Measurements from ENCODE around the gene DFFB.

Gene DFFB

DNA sequence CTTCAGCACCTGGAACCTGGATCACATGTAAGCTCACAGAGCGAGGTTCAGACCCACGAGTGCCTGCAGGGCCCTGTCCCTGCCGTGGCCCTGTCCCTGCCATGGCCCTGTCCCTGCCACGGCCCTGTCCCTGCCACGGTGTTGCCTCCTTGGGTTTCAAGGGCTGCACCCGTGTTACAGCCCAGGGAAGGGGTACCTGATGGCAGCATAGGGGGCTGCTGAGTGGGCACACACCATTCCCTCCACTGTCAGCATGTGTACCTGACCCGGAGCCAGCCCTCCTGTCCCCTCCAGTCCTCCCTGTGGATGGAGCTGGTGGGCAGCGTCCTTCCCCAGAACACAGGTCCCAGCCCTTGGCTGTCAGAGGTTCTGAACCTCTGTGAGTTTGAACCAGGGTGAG, 15.3 kb downstream of the DFFB start:
- DNase-seq (ENCODE audit: low read depth in 3 of 3), result no peak

DNA sequence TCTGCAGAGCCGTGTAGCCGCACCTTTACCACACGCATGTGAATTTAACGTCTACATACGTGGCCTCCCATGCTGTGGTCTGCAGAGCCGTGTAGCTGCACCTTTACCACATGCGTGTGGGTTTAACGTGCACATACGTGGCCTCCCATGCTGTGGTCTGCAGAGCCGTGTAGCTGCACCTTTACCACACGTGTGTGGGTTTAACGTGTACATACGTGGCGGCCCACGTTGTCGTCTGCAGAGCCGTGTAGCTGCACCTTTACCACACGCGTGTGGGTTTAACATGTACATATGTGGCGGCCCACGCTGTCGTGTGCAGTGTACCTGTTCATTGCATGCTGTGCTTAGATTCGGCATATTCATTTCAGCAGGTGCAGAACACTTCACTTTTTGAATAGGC, 17.5 kb downstream of the DFFB start:
- DNase-seq (ENCODE audit: low read depth in 3 of 3), result no peak

DNA sequence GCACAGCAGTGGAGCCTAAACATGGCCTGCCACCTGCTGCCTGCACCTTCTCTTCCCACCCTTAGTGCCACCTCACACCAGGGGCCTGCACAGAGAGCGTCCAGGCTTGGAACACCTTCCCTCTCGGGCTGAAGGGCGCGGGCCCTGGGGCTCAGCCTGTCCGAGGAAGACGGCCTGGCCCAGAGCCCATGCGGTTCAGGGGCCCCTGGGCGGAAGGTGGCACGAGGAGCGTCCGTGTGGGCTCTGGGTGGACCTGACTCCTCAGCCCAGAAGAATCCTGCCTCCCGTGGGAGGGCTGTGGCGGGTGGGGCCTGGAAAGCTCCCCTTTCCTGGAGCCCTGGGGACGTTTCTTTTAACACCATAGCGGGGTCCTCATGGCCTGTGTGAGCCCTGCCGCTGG, 19.4 kb downstream of the DFFB start:
- no peak for DNase-seq (ENCODE audit: low read depth in 3 of 3)

DNA sequence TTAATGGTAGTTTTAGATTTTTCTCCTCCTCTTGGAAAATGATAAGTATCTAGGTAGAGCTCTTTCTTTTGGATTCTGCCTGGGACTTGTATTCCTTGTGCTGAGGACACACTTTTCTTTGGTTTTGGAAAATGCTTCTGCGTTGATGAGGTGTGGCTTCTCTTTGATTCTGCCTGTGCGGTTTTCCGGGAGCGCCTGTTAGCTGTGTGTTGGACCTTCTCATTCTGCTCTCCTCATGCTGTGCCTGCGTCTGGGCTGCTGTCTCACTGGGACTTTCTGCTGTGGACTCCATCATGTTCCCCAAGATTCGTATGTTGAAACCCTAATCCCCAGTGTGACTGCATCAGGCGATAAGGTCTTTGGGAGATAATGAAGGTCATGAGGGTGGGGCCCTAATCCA, 21.8 kb downstream of the DFFB start:
- no peak for DNase-seq (ENCODE audit: low read depth in 3 of 3)

DNA sequence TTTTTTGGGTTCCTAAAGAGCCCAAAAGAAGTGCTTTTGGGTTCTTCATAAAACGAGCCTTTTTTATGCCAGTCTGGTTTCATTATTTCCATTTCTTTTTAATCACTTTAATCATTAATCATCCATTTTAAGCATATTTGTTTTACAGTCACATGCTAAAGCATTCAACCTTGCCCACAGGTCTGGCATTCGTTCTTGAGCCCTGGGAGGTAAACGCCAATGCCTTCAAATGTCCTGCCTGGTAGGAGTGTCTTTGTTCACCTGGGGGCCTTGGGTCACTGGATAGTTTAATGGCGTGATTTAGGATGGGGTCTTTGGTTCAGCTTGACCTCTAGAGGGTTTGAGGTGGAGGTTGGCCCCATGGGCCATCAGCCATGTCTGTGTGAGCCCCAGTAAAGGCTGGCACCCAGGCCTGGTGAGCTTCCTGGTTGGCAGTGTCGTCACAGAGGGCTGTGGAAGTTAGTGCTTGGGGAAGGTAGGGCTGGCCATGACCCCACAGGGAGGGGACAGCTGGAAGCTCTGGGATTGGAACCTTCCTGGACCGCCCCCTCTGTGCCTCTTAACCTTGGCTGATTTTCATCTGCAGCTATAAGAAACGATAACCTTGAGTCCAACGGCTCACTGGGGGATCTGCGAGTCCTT, 22.6 kb downstream of the DFFB start:
- no peak for DNase-seq (ENCODE audit: low read depth in 3 of 3)

DNA sequence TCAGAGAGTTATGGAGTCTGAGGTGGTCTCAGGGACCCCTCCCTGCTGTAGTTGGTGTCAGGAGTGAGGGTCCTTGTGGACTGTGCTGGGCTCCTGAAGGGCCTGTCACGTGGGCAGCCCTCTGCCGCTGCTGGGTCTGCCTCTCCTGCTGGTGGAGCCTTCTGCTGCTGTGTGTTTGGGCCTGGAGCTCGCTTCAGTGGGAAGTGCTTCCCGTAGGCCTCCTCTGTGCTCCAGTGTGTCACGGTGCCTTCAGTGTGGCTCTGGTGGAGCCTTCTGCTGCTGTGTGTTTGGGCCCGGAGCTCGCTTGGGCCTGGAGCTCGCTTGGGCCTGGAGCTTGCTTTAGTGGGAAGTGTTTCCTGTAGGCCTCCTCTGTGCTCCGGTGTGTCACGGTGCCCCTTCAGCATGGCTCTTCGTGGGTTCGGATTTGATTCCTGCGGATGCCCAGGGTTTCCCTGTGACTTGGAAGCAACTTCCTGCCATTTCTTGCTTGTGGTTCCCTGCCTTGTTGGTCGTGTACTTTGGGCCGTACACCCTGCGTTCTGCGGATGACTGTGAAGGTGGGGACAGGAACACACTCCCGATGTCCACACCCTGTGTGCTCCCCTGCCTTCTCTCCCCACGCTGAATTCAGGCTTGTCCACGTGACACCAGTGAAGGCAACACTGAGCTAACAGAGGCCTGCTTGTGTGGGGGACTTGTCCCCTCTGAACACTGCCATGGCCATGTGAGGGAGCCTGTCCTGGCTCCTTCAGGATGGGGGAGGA, 23.3 kb downstream of the DFFB start:
- DNase-seq (ENCODE audit: low read depth in 3 of 3), result no peak

DNA sequence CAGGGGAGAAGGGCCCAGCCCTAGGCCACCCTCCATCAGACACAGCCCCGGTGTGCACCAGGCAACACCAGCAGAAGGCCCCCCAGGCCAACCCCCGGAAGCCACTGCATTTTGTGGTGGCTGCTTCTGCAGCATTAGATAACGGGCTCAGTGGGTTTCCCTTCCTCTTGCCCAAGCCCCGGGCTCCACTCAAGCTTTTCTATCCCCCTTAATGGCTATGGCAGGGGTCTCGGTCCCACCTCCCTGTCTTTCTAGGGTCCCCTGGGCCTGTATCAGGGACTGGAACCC, 23.9 kb downstream of the DFFB start:
- no peak for DNase-seq (ENCODE audit: low read depth in 3 of 3)

DNA sequence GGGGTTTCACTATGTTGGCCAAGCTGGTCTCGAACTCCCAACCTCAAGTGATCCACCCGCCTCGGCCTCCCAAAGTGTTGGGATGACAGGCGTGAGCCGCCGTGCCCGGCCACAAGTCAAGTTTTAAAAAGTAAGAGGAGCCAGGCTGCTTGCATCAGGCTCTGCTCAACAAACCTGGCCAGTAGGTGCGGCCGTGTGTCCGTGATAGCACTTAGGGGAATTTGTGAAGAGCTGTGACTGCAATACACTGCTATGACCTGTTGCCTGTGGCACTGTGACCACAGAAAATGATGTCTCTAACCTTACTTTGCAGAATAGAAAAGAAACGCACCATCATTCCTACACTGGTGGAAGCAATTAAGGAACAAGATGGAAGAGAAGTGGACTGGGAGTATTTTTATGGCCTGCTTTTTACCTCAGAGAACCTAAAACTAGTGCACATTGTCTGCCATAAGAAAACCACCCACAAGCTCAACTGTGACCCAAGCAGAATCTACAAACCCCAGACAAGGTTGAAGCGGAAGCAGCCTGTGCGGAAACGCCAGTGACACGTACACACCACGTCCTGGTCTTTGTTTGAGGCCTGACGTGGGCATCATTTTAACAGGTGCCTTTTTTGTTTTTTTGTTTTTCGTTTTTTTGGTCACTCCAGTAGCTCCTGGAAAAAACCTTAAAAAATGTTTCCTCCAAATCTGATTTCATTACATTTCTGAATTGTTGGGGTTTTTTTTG, 26.1 kb downstream of the DFFB start:
- no peak for DNase-seq (ENCODE audit: low read depth in 3 of 3)

DNA sequence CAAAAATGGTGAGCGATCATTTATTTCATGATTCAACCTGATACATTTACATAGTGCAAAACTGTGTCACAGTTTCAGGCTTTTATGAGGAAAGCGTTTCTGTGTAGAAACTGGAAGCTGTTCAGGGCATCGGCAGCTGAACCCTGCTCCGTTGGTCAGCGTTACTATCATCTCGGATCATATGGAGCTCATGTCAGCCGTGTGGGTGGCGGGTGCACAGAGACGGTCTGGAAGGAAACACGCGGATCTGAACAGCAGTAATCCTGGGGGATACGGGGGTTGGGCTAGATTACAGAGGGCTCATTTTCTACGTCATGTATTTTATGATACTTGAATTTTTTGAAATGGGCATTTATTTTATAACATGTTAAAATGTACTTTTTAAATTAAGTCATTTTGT, 27.7 kb downstream of the DFFB start:
- DNase-seq (ENCODE audit: low read depth in 3 of 3), result no peak

DNA sequence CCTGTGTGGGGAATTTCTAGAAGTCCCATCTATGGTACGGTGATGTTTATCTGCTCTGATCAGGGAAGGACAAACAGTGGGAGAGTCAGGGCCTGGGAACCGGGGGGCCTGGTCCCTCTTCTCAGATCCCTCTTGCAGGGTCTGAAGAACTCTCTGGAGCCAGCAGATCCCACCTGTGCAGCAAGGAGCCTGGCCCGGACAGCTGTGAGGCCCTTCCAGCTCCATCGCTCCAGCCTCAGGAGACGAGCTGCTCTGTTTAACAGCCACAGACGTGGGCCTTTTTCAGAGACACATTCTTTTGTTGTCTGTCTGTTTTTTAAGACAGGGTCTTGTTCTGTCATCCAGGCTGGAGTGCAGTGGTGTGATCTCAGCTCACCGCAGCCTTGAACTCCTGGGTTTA, 28.3 kb downstream of the DFFB start:
- DNase-seq (ENCODE audit: low read depth in 3 of 3), result no peak

DNA sequence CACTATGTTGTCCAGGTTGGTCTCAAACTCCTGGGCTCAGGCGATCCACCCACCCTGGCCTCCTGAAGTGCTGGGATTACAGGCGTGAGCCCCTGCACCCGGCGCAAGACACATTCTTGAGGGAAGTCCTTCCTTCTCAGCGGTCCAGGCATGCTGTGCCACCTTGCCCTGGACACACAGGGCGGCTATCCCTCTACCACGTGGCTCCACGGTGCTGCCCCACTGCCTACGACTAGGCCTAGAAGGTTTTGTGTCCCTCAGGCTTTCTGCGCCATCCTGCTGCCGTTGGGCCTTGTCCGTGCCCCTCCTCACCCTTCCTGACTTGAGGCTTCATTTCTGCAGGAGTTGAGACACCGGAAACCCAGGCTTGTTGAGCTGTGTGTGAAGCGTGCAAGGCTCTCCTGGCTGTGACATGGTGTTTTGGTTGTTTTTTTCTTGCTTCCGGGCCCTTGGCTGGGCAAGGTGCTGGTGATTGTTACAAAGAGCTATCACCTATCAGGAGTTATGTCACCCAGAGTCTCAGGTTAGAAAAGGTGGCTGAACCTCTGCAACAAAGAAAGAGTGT, 28.9 kb downstream of the DFFB start:
- no peak for DNase-seq (ENCODE audit: low read depth in 3 of 3)

DNA sequence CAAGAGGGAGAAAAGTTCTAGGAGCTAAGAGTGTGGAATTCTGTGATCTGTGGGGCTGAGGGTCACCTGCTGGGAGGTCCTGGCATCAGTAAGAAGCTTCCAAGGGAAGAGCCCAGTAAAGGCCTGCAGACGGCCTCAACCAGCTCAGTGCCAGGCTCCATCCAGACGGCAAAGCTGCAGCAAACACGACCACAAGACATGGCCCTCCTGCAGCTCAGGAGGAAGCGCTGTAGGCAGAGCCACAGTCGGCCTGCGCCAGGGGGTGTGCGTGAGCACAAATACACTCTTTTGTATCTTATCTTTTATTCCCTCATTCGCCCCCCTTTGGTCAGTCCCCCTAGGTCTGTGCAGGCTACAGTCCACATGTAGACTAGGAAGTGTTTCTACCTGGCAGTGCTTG, 29.4 kb downstream of the DFFB start:
- DNase-seq (ENCODE audit: low read depth in 3 of 3), result no peak

DNA sequence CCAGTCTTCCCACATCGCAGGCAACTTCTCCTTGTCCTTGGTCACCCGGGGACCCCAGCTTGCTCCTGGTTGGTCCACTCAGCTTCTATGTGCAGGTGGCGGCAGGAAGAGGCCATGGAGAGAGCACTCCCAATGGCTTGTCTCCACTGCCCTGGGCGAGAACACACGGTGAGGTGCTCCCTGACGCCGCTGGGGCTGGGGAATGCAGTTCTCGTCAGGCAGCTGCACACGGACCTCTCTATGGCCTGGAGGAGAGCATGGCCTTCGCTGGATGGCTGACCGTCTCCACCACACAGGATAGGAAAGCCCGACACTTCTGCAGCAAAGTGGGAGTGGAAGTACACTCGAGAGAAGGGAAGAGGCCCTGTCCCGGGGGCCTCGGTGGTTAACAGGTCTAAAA, 31.0 kb downstream of the DFFB start:
- no peak for DNase-seq (ENCODE audit: low read depth in 3 of 3)

DNA sequence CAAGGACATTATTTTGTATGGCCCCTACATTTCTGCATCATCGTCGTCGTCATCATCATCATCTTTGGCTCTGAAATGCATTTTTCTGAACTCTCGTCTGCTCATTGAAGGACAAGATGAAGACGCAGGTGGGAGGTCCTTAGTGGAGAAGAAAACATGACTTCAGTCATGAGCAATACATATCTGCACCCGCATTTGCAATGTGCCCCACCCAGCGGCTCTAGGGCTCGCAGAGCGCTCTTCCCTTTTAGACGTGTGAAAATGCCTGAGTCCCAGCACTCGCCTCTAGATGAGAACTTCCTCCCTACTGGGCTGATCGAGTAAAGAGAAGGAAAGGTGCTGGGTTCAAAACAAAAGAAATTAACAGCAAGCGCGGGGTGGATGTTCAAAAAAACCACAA, 32.7 kb downstream of the DFFB start:
- no peak for DNase-seq (ENCODE audit: low read depth in 3 of 3)

DNA sequence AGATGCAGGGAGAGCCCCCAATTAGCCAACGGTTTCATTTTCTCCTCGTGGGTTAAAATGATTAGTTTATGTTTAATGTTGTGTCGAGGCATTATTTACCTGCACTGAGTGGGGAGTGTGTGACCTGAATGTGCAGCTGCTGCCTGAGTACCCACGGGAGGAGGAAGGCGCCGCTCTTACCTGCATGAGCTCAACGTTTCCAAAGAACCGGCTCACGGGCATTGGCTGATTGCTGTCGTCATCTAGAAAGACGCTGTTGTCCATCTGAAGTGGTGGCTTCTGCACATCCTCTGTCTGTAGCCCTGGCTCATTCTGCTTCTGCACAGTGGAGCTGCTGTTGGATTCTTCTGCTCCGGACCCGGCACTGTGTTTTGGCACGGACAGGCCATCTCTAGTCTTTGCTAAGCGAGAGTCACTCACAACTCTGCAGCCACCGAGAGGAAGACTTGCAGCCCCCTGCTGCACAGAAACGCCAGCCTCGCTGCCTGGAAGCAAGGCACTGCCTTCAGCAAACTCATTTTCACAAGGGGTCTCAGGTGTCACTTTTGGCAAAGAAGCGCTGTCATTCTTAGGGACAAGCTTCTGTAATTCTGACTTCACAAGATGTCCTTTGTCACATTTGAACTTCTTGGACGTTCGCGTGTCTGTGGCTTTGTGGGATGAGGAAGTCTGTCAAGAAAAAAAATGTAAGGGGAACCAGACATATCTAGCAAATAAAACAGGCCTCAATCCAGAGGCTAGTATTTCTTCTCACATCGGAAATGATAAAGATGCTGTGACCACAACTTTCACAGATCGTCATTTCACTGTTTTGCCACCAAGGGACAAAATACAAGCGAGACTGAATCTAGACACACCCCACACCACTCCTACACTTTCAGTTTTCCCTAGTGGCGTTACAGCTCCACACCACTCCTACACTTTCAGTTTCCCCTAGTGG, 33.4 kb downstream of the DFFB start:
- DNase-seq (ENCODE audit: low read depth in 3 of 3), result no peak

DNA sequence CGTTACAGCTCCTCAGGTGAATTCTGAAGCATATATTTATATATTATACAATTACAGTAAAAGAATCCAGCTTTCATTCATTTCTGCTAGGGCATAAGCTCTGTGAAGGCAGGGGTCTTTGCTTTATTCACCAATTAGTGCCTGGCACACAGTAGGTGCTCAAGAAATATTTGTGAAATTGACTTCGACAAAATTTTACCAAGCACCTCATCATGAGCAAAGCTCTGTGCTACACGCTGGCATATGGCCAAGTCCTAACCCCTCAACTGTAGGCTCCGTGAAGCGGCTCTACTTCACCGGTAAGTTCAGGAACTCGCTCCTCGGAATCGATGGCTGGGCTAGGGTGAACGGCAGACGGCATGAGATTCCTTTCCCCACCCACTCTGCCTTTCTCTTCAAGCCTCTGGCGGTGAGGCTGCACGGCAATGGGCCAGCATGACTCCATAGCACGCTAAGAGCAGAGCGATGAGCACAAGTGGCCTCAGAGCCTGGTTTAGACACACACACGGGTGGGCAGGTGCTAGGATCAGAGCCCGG, 34.1 kb downstream of the DFFB start:
- no peak for DNase-seq (ENCODE audit: low read depth in 3 of 3)

DNA sequence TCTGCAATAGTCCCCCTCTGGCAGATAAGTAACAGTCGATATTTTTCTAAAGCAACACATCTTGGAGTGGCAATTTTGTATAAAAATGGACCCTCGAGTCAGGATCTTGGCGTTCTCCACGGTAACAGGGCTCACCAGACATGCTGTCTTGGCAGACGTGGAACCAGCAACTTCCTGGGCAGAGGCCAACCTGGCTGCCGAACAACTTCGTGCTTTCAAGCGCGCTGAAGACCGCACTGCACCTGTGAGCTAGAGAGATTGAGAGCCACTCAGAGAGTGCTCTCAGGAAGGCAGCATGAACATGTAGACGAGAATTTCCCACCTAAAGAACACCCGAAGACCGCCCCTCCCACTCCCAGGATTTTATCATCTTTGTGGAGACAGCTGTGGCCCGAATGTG, 35.5 kb downstream of the DFFB start:
- no peak for DNase-seq (ENCODE audit: low read depth in 3 of 3)

DNA sequence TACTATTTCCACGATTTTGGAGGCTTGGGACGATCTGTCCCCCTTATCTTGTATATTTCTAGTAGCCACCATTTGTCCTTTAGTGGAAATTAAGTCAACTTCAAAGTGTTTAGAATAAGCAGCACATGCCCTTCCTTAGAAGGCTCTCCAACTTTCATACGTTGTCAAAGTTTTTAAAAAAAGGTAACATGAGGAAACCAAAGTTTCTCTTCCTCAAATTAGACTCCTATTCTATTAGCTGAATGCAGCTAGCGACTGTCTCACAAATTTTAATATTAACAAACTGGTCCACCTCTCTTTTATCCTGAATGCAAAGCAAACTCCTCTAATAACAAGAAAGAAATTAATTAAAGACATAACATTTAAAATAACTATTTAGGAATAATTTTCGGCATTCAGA, 35.9 kb downstream of the DFFB start:
- no peak for DNase-seq (ENCODE audit: low read depth in 3 of 3)

DNA sequence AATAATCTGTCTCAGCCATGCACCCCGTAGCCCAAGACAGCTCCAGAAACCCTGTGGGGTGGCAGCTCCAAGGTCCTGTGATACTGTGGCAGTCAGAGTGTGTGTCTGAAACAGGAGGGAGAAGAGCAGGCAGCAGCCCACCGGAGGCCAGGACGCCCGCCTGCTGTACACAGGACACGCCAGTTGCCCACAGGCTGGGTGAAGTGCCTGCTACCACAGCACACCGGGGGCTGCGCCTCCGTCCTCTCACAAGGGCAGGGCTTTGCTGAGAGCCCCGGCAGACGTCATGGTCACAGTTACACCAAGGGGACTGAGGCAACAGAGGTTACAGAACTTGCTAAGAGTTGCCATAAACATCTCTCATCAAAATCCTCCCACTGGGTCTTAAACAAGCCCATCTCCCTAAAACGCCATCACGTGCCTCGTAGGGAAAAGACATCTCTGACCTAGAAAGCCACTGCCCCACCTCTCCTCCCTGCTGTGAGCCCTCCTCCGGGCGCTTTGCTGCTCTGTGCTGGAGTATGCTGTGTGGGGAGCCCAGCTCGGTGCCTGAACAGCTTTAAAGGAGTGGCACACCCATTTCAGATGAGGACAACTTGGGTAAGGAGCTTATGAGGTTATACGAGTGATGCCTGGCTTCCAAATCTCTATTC, 37.5 kb downstream of the DFFB start:
- no peak for DNase-seq (ENCODE audit: low read depth in 3 of 3)

DNA sequence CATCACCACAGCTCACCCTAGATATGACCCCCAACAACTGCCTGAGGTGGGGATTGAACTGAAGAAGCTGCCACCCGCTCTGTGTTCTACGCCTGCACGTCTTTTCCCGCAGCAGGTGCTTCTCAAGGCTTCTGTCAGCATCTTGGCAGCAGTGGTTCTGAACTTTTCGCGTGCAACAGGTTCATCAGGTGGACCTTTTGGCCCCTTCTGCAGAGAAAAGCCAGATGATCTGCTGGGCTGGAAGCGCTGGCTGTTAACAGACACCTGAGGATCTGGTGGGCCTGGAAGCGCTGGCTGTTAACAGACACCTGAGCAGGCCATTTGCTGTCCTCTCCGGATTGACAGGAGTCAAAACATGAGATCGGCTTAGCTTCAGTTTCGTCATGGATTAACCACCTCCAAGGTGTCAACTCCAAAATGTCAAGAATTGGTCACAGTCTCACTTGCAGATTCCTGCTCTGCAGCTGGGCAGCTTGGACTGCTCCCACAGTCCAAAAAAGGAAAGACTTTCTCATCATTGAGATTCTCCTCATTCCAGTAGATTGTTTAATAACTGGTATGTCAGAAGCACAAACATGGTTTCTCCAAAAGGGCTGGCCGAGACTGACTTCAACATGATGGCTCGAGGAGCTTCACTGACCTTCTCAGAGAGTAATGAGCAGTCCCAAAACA, 38.1 kb downstream of the DFFB start:
- DNase-seq (ENCODE audit: low read depth in 3 of 3), result no peak

DNA sequence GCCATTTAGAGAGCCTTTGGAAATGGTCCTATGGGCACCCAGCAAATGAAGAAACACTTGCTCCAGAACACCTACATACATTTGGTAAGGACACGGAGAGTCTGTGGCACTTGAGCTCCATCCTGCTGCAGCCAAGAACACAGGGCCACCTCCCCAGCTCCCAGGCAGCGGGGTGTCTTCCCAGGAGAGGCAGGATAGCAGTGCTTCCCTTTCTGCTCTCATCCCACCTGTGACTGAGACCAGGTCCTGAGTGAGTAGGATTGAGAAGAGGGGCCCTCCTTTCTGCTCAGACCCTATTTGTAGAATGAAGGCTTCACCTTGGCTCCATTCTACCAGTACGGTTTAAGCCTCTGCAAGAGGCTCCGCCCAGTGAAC, 38.7 kb downstream of the DFFB start:
- DNase-seq (ENCODE audit: low read depth in 3 of 3), result no peak

Data from stimulated activated CD4-positive, alpha-beta T cell treated with anti-CD3 and anti-CD28 coated beads, TNF-alpha, amount 100 ng/mL, for 4 hours (primary cell).